ENCODE measurements around the gene JPT2. TPM values are rescaled to one million over a fixed set of nuclear protein-coding genes. Genes with fewer than 3 reads are reported as not detected.

JPT2 gene
- polyA plus RNA-seq (2011; rRNA removed) (39.2 and 41.2 TPM in 2 replicates), polyA minus RNA-seq (2011; rRNA and poly(A)+ RNA removed) (25.6 and 29.2 TPM in 2 replicates)

- POLR2A ChIA-PET: interaction anchor here (0.6 to 1.2 kb wide), 6 partner anchors 13 to 278 kb away, joined by 3 to 15 read pairs (median 4); partner anchors contain the start of genes MAPK8IP3, NUBP2 and SPSB3
- TF ChIP-seq CTCF (IDR thresholded peaks at IDR 0.05; ENCODE audit: low read depth, low read length): no peak
- CTCF ChIA-PET: interaction anchor here (0.7 to 1.5 kb wide), 2 partner anchors 13 to 28 kb away, joined by 4 to 5 read pairs; partner anchors contain the start of gene MAPK8IP3
- Histone ChIP-seq H3K9me3 (ENCODE audit: control insufficient read depth, insufficient read depth, low read length) (no peaks in the 10 kb centered on the region; the same call in 1 of the 2 replicates), H3K27me3 (ENCODE audit: control insufficient read depth, insufficient read depth, low read length) (no peaks in the 10 kb centered on the region), H3K27ac (ENCODE audit: low read depth, low read length) (peak within 1 kb of the TSS; percentile 65), H3K4me3 (ENCODE audit: low read depth, low read length) (peak within 1 kb of the TSS; percentile 87)
- peak; percentile 88 for DNase-seq (ENCODE audit: low read depth, low spot score)
Observed at GRCh38 chr16:1677942-1678499, at the start of gene JPT2. Gene JPT2, plus strand, starts transcription at chr16:1678279. Its CDS starts 34 bp downstream, at chr16:1678313.

- Histone ChIP-seq H3K9me3 (ENCODE audit: control insufficient read depth, insufficient read depth, low read length) (no peaks in the 10 kb centered on the region; the same call in 1 of the 2 replicates), H3K27ac (ENCODE audit: low read depth, low read length) (no peak overlapping the region), H3K27me3 (ENCODE audit: control insufficient read depth, insufficient read depth, low read length) (no peaks in the 10 kb centered on the region), H3K4me3 (ENCODE audit: low read depth, low read length) (no peak overlapping the region)
- ChIA-PET POLR2A (no interaction called here), CTCF (no interaction called here)
- no peak for DNase-seq (ENCODE audit: low read depth, low spot score)
- no peak for TF ChIP-seq CTCF (IDR thresholded peaks at IDR 0.05; ENCODE audit: low read depth, low read length)
Observed at GRCh38 chr16:1630450-1631213, 47.4 kb upstream of the JPT2 start.

- TF ChIP-seq CTCF (IDR thresholded peaks at IDR 0.05; ENCODE audit: low read depth, low read length): no peak
- no peaks in the 10 kb centered on the region for H3K27me3 ChIP-seq (ENCODE audit: control insufficient read depth, insufficient read depth, low read length)
- H3K9me3 ChIP-seq (ENCODE audit: control insufficient read depth, insufficient read depth, low read length): no peaks in the 10 kb centered on the region; the same call in 1 of the 2 replicates
- CTCF ChIA-PET: no interaction called here
- DNase-seq (ENCODE audit: low read depth, low spot score): no peak
- H3K4me3 ChIP-seq (ENCODE audit: low read depth, low read length): no peak overlapping the region
- POLR2A ChIA-PET: no interaction called here
- no peak overlapping the region for H3K27ac ChIP-seq (ENCODE audit: low read depth, low read length)
Observed at GRCh38 chr16:1631230-1631629, 46.8 kb upstream of the JPT2 start.

GRCh38 chr16:1631931-1632637 lies 46.0 kb upstream of the JPT2 start:
- no peak for DNase-seq (ENCODE audit: low read depth, low spot score)
- CTCF ChIA-PET: no interaction called here

More at GRCh38 chr16:1631931-1632637, 46.0 kb upstream of the JPT2 start:
- H3K4me3 ChIP-seq (ENCODE audit: low read depth, low read length): no peak overlapping the region
- TF ChIP-seq CTCF (IDR thresholded peaks at IDR 0.05; ENCODE audit: low read depth, low read length): no peak
- no peaks in the 10 kb centered on the region; the same call in 1 of the 2 replicates for H3K9me3 ChIP-seq (ENCODE audit: control insufficient read depth, insufficient read depth, low read length)
- POLR2A ChIA-PET: no interaction called here
- H3K27ac ChIP-seq (ENCODE audit: low read depth, low read length): no peak overlapping the region
- H3K27me3 ChIP-seq (ENCODE audit: control insufficient read depth, insufficient read depth, low read length): no peaks in the 10 kb centered on the region
